GM12878 (cell line): ENCODE measurements around the gene PODXL2. TPM values are rescaled to one million over a fixed set of nuclear protein-coding genes. Genes with fewer than 3 reads are reported as not detected.

Source experiments
- BMI1 ChIP-seq: fragments of 450-650 bp; IDR thresholded peaks from 2 replicates; pipeline ENCODE4 v1.6.1; 2016; ENCODE audit warnings: mild to moderate bottlenecking, moderate library complexity, borderline replicate concordance
- CBFB ChIP-seq: IDR thresholded peaks from 2 replicates; pipeline ENCODE4 v1.6.1; 2016; ENCODE audit warnings: antibody characterized with exemption, low read depth
- EED ChIP-seq: sonication (generic); IDR thresholded peaks from 2 replicates; pipeline ENCODE4 v1.6.1; 2016; ENCODE audit warnings: antibody characterized with exemption, low read depth
- EP300 ChIP-seq, 2 experiments: fragments of 150-350 bp in 1 of 2; IDR thresholded peaks; 2 replicates each; pipeline ENCODE4 v1.6.1; 2011 to 2012; ENCODE audit warnings: low read depth in 2 of 2, low read length in 2 of 2, borderline replicate concordance in 1 of 2, improper control_type of control experiment in 1 of 2, inconsistent platforms in 1 of 2; ENCODE audit not compliant: control insufficient read depth in 1 of 2
- JUND ChIP-seq: IDR thresholded peaks from 2 replicates; pipeline ENCODE4 v1.6.1; 2012; ENCODE audit warnings: low read depth, mild to moderate bottlenecking, low read length, improper control_type of control experiment, moderate library complexity
- NFYB ChIP-seq: IDR thresholded peaks from 2 replicates; pipeline ENCODE4 v1.6.1; 2011; ENCODE audit warnings: low read depth, mild to moderate bottlenecking, low read length, improper control_type of control experiment, moderate library complexity; ENCODE audit not compliant: insufficient read depth
- NR2C1 ChIP-seq: fragments of 450-650 bp; IDR thresholded peaks from 2 replicates; pipeline ENCODE4 v1.6.1; 2017; ENCODE audit warnings: antibody characterized with exemption, mild to moderate bottlenecking, moderate library complexity
- NR2F1 ChIP-seq: fragments of 450-650 bp; conservative IDR thresholded peaks from 2 replicates; pipeline ENCODE4 v1.6.1; 2017; ENCODE audit warnings: mild to moderate bottlenecking
- PAX8 ChIP-seq: fragments of 450-650 bp; IDR thresholded peaks from 2 replicates; pipeline ENCODE4 v1.6.1; 2017; ENCODE audit warnings: mild to moderate bottlenecking, moderate library complexity
- POLR2A ChIP-seq: IDR thresholded peaks from 2 replicates; pipeline ENCODE4 v1.6.1; 2011; ENCODE audit warnings: low read depth, mild to moderate bottlenecking, low read length
- RUNX3 ChIP-seq: IDR thresholded peaks from 2 replicates; pipeline ENCODE4 v1.6.1; 2012; ENCODE audit warnings: low read length, inconsistent platforms
- SREBF2 ChIP-seq: IDR thresholded peaks from 2 replicates; pipeline ENCODE4 v1.6.1; 2012; ENCODE audit warnings: mild to moderate bottlenecking, low read length
- TCF3 ChIP-seq: IDR thresholded peaks from 2 replicates; pipeline ENCODE4 v1.6.1; 2012; ENCODE audit warnings: low read depth, mild to moderate bottlenecking, low read length, borderline replicate concordance; ENCODE audit not compliant: insufficient read depth
- ZNF622 ChIP-seq: fragments of 450-650 bp; IDR thresholded peaks from 2 replicates; pipeline ENCODE4 v1.6.1; 2017; ENCODE audit warnings: mild to moderate bottlenecking, inconsistent platforms
- polyA plus RNA-seq, 11 experiments: library from polyadenylated mRNA; depleted of rRNA in 4 of 11; unstranded in 6 of 11; stranded (reverse) in 5 of 11; fragments of >200 nt; fragmentation: Nextera tagmentation in 4 of 11; fragmentation: Illumina TruSeq in 1 of 11; extraction: Ambion mirVana in 4 of 11; extraction: Trizol in 1 of 11; gene quantifications; 1 replicate in 1 of 11; 2 replicates in 10 of 11; pipeline versions ENCODE4 v1.2.1 to v1.2.3, GENCODE V29; 2011 to 2016; ENCODE audit warnings: inconsistent platforms in 2 of 11, missing spikeins in 2 of 11, low read depth in 1 of 11
- total RNA-seq, 4 experiments: library from RNA; depleted of rRNA in 3 of 4; stranded (reverse); fragments of >200 nt in 3 of 4; fragmentation: Illumina TruSeq in 1 of 4; extraction: Trizol in 1 of 4; gene quantifications; 2 replicates each; pipeline versions ENCODE4 v1.2.1 to v1.2.3, GENCODE V29; 2013 to 2021
- TF ChIP-seq, protein P1 (sequence below): IDR thresholded peaks from 2 replicates; pipeline ENCODE4 v1.6.1; 2012; ENCODE audit warnings: improper control_type of control experiment, low read depth, low read length; ENCODE audit not compliant: insufficient replicate concordance
- TF ChIP-seq, protein P2 (sequence below): fragments of 450-650 bp; IDR thresholded peaks from 2 replicates; pipeline ENCODE4 v1.6.1; 2017; ENCODE audit warnings: mild to moderate bottlenecking, low read depth, inconsistent platforms; ENCODE audit not compliant: poor library complexity, severe bottlenecking
- TF ChIP-seq, protein P3 (sequence below): fragments of 450-650 bp; IDR thresholded peaks from 2 replicates; pipeline ENCODE4 v1.6.1; 2017; ENCODE audit warnings: mild to moderate bottlenecking
- TF ChIP-seq, protein P4 (sequence below): fragments of 450-650 bp; IDR thresholded peaks from 2 replicates; pipeline ENCODE4 v1.6.1; 2018; ENCODE audit warnings: borderline replicate concordance, mild to moderate bottlenecking; ENCODE audit not compliant: partially characterized antibody

Gene PODXL2
- total and polyA plus RNA-seq, 10 of the 15 experiments (the other 5 are each of a cell fraction or from before 2014, with no cell fraction given), result 0.03 to 24.4 (median 13.6) TPM; not detected in 2

DNA sequence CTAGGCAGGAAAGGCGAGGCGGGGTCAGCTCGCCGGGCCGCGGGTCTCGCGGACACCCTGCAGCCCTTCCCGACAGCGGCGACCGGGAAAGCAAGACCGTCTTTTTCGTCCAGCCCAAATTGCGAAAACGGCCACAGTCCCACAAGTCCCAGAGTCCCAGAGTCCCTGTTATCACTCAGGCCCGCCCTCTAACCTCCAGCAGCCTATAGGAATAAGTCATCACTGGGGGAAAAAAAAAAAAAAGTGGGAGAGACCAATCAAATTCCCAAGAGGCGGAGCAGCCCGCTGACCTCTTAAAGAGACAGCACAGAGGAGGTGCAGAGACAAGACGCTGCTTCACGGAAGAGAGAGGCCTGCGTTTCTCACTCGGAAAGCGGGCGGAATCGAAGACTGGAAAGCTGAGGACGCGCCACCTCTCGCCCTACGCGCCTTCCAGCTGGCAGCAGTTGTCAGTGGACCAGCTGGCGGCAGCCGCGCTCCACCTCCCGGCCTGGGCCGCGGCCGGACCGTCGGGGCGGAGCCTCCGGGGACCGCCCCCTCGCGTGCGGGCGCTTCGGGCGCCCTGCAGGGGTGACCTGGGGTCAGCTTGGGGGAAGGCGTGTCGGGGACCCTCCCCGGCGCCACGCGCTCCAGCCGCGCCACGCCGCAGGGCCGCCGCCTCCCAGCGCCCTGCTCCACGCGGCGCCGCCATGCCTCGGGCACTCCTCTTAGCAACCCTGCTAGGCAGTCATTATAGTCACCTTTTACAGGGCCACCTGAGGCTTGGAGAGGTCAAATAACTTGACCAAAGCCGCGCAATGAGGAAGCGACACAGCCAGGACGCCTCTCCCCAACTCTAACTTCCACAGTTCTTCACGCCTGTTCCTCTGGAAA, 38.2 kb upstream of the PODXL2 start, which contains the start of gene TPRA1 (continued):
- TF ChIP-seq CBFB (peak; percentile 46; the same call in 1 of the 2 replicates), EP300 (IDR thresholded peaks at IDR 0.05; ENCODE audit: borderline replicate concordance in 1 of 2, control insufficient read depth in 1 of 2, low read depth in 2 of 2, low read length in 2 of 2) (no peak), JUND (no peak), TCF3 (peak; percentile 99), SREBF2 (no peak), NFYB (peak; percentile 87), NR2C1 (peak; percentile 77), POLR2A (peak; percentile 58; the same call in 1 of the 2 replicates), ZNF622 (no peak; the same call in 1 of the 2 replicates), BMI1 (no peak), RUNX3 (peak; percentile 62), PAX8 (no peak), EED (no peak; the same call in 1 of the 2 replicates), NR2F1 (peak; percentile 100)
- TF ChIP-seq, protein P1, sequence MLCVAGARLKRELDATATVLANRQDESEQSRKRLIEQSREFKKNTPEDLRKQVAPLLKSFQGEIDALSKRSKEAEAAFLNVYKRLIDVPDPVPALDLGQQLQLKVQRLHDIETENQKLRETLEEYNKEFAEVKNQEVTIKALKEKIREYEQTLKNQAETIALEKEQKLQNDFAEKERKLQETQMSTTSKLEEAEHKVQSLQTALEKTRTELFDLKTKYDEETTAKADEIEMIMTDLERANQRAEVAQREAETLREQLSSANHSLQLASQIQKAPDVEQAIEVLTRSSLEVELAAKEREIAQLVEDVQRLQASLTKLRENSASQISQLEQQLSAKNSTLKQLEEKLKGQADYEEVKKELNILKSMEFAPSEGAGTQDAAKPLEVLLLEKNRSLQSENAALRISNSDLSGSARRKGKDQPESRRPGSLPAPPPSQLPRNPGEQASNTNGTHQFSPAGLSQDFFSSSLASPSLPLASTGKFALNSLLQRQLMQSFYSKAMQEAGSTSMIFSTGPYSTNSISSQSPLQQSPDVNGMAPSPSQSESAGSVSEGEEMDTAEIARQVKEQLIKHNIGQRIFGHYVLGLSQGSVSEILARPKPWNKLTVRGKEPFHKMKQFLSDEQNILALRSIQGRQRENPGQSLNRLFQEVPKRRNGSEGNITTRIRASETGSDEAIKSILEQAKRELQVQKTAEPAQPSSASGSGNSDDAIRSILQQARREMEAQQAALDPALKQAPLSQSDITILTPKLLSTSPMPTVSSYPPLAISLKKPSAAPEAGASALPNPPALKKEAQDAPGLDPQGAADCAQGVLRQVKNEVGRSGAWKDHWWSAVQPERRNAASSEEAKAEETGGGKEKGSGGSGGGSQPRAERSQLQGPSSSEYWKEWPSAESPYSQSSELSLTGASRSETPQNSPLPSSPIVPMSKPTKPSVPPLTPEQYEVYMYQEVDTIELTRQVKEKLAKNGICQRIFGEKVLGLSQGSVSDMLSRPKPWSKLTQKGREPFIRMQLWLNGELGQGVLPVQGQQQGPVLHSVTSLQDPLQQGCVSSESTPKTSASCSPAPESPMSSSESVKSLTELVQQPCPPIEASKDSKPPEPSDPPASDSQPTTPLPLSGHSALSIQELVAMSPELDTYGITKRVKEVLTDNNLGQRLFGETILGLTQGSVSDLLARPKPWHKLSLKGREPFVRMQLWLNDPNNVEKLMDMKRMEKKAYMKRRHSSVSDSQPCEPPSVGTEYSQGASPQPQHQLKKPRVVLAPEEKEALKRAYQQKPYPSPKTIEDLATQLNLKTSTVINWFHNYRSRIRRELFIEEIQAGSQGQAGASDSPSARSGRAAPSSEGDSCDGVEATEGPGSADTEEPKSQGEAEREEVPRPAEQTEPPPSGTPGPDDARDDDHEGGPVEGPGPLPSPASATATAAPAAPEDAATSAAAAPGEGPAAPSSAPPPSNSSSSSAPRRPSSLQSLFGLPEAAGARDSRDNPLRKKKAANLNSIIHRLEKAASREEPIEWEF, result no peak
- TF ChIP-seq, protein P2, sequence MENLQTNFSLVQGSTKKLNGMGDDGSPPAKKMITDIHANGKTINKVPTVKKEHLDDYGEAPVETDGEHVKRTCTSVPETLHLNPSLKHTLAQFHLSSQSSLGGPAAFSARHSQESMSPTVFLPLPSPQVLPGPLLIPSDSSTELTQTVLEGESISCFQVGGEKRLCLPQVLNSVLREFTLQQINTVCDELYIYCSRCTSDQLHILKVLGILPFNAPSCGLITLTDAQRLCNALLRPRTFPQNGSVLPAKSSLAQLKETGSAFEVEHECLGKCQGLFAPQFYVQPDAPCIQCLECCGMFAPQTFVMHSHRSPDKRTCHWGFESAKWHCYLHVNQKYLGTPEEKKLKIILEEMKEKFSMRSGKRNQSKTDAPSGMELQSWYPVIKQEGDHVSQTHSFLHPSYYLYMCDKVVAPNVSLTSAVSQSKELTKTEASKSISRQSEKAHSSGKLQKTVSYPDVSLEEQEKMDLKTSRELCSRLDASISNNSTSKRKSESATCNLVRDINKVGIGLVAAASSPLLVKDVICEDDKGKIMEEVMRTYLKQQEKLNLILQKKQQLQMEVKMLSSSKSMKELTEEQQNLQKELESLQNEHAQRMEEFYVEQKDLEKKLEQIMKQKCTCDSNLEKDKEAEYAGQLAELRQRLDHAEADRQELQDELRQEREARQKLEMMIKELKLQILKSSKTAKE, result no peak
- TF ChIP-seq, protein P3, sequence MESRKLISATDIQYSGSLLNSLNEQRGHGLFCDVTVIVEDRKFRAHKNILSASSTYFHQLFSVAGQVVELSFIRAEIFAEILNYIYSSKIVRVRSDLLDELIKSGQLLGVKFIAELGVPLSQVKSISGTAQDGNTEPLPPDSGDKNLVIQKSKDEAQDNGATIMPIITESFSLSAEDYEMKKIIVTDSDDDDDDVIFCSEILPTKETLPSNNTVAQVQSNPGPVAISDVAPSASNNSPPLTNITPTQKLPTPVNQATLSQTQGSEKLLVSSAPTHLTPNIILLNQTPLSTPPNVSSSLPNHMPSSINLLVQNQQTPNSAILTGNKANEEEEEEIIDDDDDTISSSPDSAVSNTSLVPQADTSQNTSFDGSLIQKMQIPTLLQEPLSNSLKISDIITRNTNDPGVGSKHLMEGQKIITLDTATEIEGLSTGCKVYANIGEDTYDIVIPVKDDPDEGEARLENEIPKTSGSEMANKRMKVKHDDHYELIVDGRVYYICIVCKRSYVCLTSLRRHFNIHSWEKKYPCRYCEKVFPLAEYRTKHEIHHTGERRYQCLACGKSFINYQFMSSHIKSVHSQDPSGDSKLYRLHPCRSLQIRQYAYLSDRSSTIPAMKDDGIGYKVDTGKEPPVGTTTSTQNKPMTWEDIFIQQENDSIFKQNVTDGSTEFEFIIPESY, result no peak
- TF ChIP-seq, protein P4, sequence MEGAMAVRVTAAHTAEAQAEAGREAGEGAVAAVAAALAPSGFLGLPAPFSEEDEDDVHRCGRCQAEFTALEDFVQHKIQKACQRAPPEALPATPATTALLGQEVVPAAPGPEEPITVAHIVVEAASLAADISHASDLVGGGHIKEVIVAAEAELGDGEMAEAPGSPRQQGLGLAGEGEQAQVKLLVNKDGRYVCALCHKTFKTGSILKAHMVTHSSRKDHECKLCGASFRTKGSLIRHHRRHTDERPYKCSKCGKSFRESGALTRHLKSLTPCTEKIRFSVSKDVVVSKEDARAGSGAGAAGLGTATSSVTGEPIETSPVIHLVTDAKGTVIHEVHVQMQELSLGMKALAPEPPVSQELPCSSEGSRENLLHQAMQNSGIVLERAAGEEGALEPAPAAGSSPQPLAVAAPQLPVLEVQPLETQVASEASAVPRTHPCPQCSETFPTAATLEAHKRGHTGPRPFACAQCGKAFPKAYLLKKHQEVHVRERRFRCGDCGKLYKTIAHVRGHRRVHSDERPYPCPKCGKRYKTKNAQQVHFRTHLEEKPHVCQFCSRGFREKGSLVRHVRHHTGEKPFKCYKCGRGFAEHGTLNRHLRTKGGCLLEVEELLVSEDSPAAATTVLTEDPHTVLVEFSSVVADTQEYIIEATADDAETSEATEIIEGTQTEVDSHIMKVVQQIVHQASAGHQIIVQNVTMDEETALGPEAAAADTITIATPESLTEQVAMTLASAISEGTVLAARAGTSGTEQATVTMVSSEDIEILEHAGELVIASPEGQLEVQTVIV, result peak; percentile 97
